H1 (cell line): Measurements from ENCODE around the gene PRKAR2A. TPM values are rescaled to one million over a fixed set of nuclear protein-coding genes. Genes with fewer than 3 reads are reported as not detected.

Experiments
- CTCF ChIA-PET: fragments of 300-600 bp; sonication (Branson Sonifier 250); formaldehyde crosslinking; loops from one replicate; lab custom pipeline; 2021; ENCODE audit not compliant: partially characterized antibody; lab: Charles Lee
- POLR2A ChIA-PET: fragments of 300-600 bp; sonication (Branson Sonifier 250); formaldehyde crosslinking; loops from one replicate; lab custom pipeline; 2021; ENCODE audit warnings: inconsistent platforms; ENCODE audit not compliant: partially characterized antibody; lab: Charles Lee
- DNase-seq, 2 experiments: peaks; one replicate each; pipeline versions ENCODE4 v3.0.0 to v3.0.0-alpha.2; 2010 to 2022; ENCODE audit warnings: low spot score in 2 of 2, low read depth in 1 of 2, mixed read lengths in 1 of 2
- FAIRE-seq: peaks from 2 replicates; lab custom pipeline; 2011; peaks lifted over from hg19 to GRCh38; lab: Jason Lieb, UNC
- H2AFZ ChIP-seq: 2 replicates; pipeline ENCODE4 v1.8.1; 2012; ENCODE audit warnings: low read length, inconsistent platforms
- H2AK5ac ChIP-seq: 2 replicates; pipeline ENCODE4 v1.6.1; 2013; ENCODE audit warnings: low read depth, low read length
- H2BK120ac ChIP-seq: replicated peaks from 2 replicates; pipeline ENCODE3; 2013; ENCODE audit warnings: low read depth, low read length, inconsistent platforms
- H2BK12ac ChIP-seq: 2 replicates; pipeline ENCODE4 v1.6.1; 2013; ENCODE audit warnings: low read depth, low read length
- H2BK15ac ChIP-seq: 2 replicates; pipeline ENCODE4 v1.6.1; 2013; ENCODE audit warnings: low read length
- H2BK20ac ChIP-seq: 2 replicates; pipeline ENCODE4 v1.6.1; 2013; ENCODE audit warnings: low read length
- H2BK5ac ChIP-seq: 2 replicates; pipeline ENCODE4 v1.6.1; 2013; ENCODE audit warnings: low read depth, low read length
- H3K14ac ChIP-seq: 2 replicates; pipeline ENCODE4 v1.6.1; 2013; ENCODE audit warnings: inconsistent platforms; ENCODE audit not compliant: insufficient read length
- H3K18ac ChIP-seq: 2 replicates; pipeline ENCODE4 v1.6.1; 2013; ENCODE audit warnings: low read length; ENCODE audit errors: extremely low read depth
- H3K23ac ChIP-seq: 2 replicates; pipeline ENCODE4 v1.6.1; 2013; ENCODE audit warnings: inconsistent platforms; ENCODE audit not compliant: insufficient read length
- H3K23me2 ChIP-seq: 2 replicates; pipeline ENCODE4 v1.6.1; 2013; ENCODE audit warnings: low read depth, low read length
- H3K27ac ChIP-seq: 2 replicates; pipeline ENCODE4 v1.6.1; 2011; ENCODE audit warnings: low read depth, low read length, inconsistent platforms
- H3K27me3 ChIP-seq, 4 experiments: replicated peaks in 1 of 4; 1 replicate in 1 of 4; 2 replicates in 3 of 4; pipeline versions ENCODE4 v1.6.1 to v1.8.1; 2011 to 2013; ENCODE audit warnings: low read length in 3 of 4, mild to moderate bottlenecking in 3 of 4, inconsistent platforms in 2 of 4, mixed read lengths in 2 of 4, moderate library complexity in 1 of 4; ENCODE audit not compliant: control insufficient read depth in 3 of 4, insufficient read depth in 3 of 4; ENCODE audit errors: extremely low read depth in 1 of 4
- H3K36me3 ChIP-seq, 4 experiments: 2 replicates each; pipeline versions ENCODE4 v1.6.1 to v1.8.1; 2011 to 2013; ENCODE audit warnings: mild to moderate bottlenecking in 4 of 4, low read length in 3 of 4, moderate library complexity in 2 of 4, control low read depth in 1 of 4, inconsistent platforms in 1 of 4; ENCODE audit not compliant: insufficient read depth in 4 of 4, control insufficient read depth in 2 of 4
- H3K4ac ChIP-seq: replicated peaks from 2 replicates; pipeline ENCODE3; 2013; ENCODE audit warnings: low read length, low read depth, mixed read lengths, inconsistent platforms; ENCODE audit not compliant: insufficient read length
- H3K4me1 ChIP-seq, 4 experiments: replicated peaks in 1 of 4; 1 replicate in 1 of 4; 2 replicates in 3 of 4; pipeline versions ENCODE4 v1.6.1 to v1.8.1; 2011 to 2013; ENCODE audit warnings: low read length in 3 of 4, inconsistent platforms in 2 of 4, mixed read lengths in 1 of 4; ENCODE audit not compliant: insufficient read depth in 4 of 4, control insufficient read depth in 3 of 4
- H3K4me2 ChIP-seq, 2 experiments: 2 replicates each; pipeline versions ENCODE4 v1.6.1 to v1.8.1; 2011 to 2013; ENCODE audit warnings: low read depth in 2 of 2, low read length in 2 of 2, control low read depth in 1 of 2, inconsistent platforms in 1 of 2, mild to moderate bottlenecking in 1 of 2; ENCODE audit not compliant: insufficient read depth in 1 of 2
- H3K4me3 ChIP-seq, 4 experiments: fragments of 200-600, 300-600 bp in 1 of 4; sonication (generic), shearing (Covaris generic), sonication (Bioruptor Twin) in 1 of 4; 2 replicates each; pipeline versions ENCODE4 v1.5.1 to v1.8.1; 2011 to 2016; ENCODE audit warnings: low read length in 4 of 4, low read depth in 3 of 4, control low read depth in 2 of 4, inconsistent platforms in 2 of 4, mild to moderate bottlenecking in 2 of 4, mixed read lengths in 1 of 4, moderate library complexity in 1 of 4; ENCODE audit not compliant: insufficient read depth in 2 of 4; ENCODE audit errors: extremely low read depth in 1 of 4
- H3K56ac ChIP-seq: replicated peaks from 2 replicates; pipeline ENCODE3; 2013; ENCODE audit warnings: low read depth, mild to moderate bottlenecking, mixed read lengths, low read length, inconsistent platforms; ENCODE audit not compliant: insufficient read length
- H3K79me1 ChIP-seq: 2 replicates; pipeline ENCODE4 v1.6.1; 2013; ENCODE audit warnings: low read depth, low read length, control low read depth
- H3K79me2 ChIP-seq, 2 experiments: 2 replicates each; pipeline versions ENCODE4 v1.6.1 to v1.8.1; 2012 to 2013; ENCODE audit warnings: low read length in 2 of 2, mild to moderate bottlenecking in 2 of 2, inconsistent platforms in 1 of 2; ENCODE audit not compliant: insufficient read depth in 2 of 2, control insufficient read depth in 1 of 2
- H3K9ac ChIP-seq, 4 experiments: replicated peaks in 1 of 4; 1 replicate in 1 of 4; 2 replicates in 3 of 4; pipeline versions ENCODE4 v1.6.1 to v1.8.1; 2011 to 2013; ENCODE audit warnings: low read depth in 3 of 4, low read length in 3 of 4, control low read depth in 2 of 4, mild to moderate bottlenecking in 2 of 4, moderate library complexity in 2 of 4, inconsistent platforms in 1 of 4; ENCODE audit errors: extremely low read depth in 1 of 4
- H3K9me3 ChIP-seq, 2 experiments: 2 replicates each; pipeline versions ENCODE4 v1.6.1 to v1.8.1; 2012 to 2013; ENCODE audit warnings: mild to moderate bottlenecking in 2 of 2, moderate library complexity in 2 of 2, control low read depth in 1 of 2, inconsistent platforms in 1 of 2, low read depth in 1 of 2, low read length in 1 of 2, mixed read lengths in 1 of 2; ENCODE audit not compliant: insufficient read depth in 2 of 2
- H4K20me1 ChIP-seq, 2 experiments: replicated peaks in 1 of 2; 2 replicates each; pipeline versions ENCODE3 to v1.8.1; 2011 to 2013; ENCODE audit warnings: inconsistent platforms in 2 of 2, low read length in 2 of 2, mild to moderate bottlenecking in 1 of 2; ENCODE audit not compliant: insufficient read depth in 2 of 2, control insufficient read depth in 1 of 2
- H4K5ac ChIP-seq: 2 replicates; pipeline ENCODE4 v1.6.1; 2013; ENCODE audit warnings: low read length, low read depth, mixed read lengths, inconsistent platforms; ENCODE audit not compliant: insufficient read length
- H4K8ac ChIP-seq: 2 replicates; pipeline ENCODE4 v1.8.0; 2013; ENCODE audit warnings: mild to moderate bottlenecking, moderate library complexity, low read length, inconsistent platforms; ENCODE audit not compliant: insufficient read depth; ENCODE audit errors: extremely low read depth
- H4K91ac ChIP-seq: replicated peaks from 2 replicates; pipeline ENCODE3; 2013; ENCODE audit warnings: low read length, mixed read lengths, inconsistent platforms; ENCODE audit not compliant: insufficient read length
- ATF2 ChIP-seq: IDR thresholded peaks from 2 replicates; pipeline ENCODE4 v1.6.1; 2012; ENCODE audit warnings: low read length, inconsistent platforms
- BCL11A ChIP-seq, 2 experiments: IDR thresholded peaks; one replicate each; pipeline ENCODE4 v1.6.1; 2011; ENCODE audit warnings: low read depth in 2 of 2, low read length in 2 of 2, mild to moderate bottlenecking in 2 of 2
- MAFK ChIP-seq: IDR thresholded peaks from 2 replicates; pipeline ENCODE4 v1.6.1; 2012; ENCODE audit warnings: low read depth, mild to moderate bottlenecking, improper control_type of control experiment, low read length
- PHF8 ChIP-seq: fragments of 200-600 bp; sonication (generic); conservative IDR thresholded peaks from 2 replicates; pipeline ENCODE4 v1.7.1; 2012; ENCODE audit warnings: low read depth, mild to moderate bottlenecking, inconsistent platforms, low read length, moderate library complexity
- TAF1 ChIP-seq: IDR thresholded peaks from 2 replicates; pipeline ENCODE4 v1.6.1; 2011; ENCODE audit warnings: mild to moderate bottlenecking, low read depth, low read length
- TAF7 ChIP-seq: optimal IDR thresholded peaks from 2 replicates; pipeline ENCODE3; 2011; ENCODE audit warnings: low read depth, mild to moderate bottlenecking, inconsistent platforms, low read length, moderate library complexity, borderline replicate concordance
- WGBS, 2 experiments: shearing (Covaris generic) in 1 of 2; methylation state at CpG; one replicate each; pipeline versions ENCODE4 v1.1.6 to v1.1.7; 2013 to 2015; ENCODE audit warnings: low lambda C conversion rate in 2 of 2, mixed read lengths in 2 of 2, inconsistent platforms in 1 of 2, low coverage in 1 of 2, missing lambda C conversion rate in 1 of 2; ENCODE audit not compliant: insufficient replicate concordance in 2 of 2, insufficient coverage in 1 of 2, insufficient read length in 1 of 2; ENCODE audit errors: extremely low coverage in 1 of 2, missing lambda C conversion rate in 1 of 2; 5-methylcytosine and 5-hydroxymethylcytosine counted together
- polyA plus RNA-seq, 7 experiments: library from polyadenylated mRNA; depleted of rRNA in 3 of 7; stranded (reverse) in 5 of 7; unstranded in 2 of 7; fragments of >200 nt in 5 of 7; fragments of 200-250 nt in 2 of 7; gene quantifications; 1 replicate in 5 of 7; 2 replicates in 1 of 7; 4 replicates in 1 of 7; pipeline versions ENCODE4 v1.2.1 to v1.2.3, GENCODE V29; 2011 to 2013; ENCODE audit warnings: missing spikeins in 2 of 7, mixed read lengths in 2 of 7
- total RNA-seq: library from RNA; stranded (reverse); fragmentation: NEBNext Ultra II Directional; extraction: Animal tissue kit (Norgen Biotek cat#: 25700); gene quantifications from 2 replicates; pipeline ENCODE4 v1.2.1, GENCODE V29; 2021
- TF ChIP-seq, protein P1 (sequence below), 3 experiments: IDR thresholded peaks; 1 replicate in 2 of 3; 2 replicates in 1 of 3; pipeline versions ENCODE4 v1.5.1 to v1.6.1; 2011; ENCODE audit warnings: low read length in 3 of 3, mild to moderate bottlenecking in 3 of 3, inconsistent platforms in 2 of 3, low read depth in 1 of 3, moderate library complexity in 1 of 3; ENCODE audit not compliant: insufficient read depth in 1 of 3; ENCODE audit errors: control extremely low read depth in 1 of 3

Gene PRKAR2A
- total and polyA plus RNA-seq, 2 of the 8 experiments (the other 6 are each of a cell fraction or from before 2014, with no cell fraction given), result 6.3 to 42.4 TPM

DNA sequence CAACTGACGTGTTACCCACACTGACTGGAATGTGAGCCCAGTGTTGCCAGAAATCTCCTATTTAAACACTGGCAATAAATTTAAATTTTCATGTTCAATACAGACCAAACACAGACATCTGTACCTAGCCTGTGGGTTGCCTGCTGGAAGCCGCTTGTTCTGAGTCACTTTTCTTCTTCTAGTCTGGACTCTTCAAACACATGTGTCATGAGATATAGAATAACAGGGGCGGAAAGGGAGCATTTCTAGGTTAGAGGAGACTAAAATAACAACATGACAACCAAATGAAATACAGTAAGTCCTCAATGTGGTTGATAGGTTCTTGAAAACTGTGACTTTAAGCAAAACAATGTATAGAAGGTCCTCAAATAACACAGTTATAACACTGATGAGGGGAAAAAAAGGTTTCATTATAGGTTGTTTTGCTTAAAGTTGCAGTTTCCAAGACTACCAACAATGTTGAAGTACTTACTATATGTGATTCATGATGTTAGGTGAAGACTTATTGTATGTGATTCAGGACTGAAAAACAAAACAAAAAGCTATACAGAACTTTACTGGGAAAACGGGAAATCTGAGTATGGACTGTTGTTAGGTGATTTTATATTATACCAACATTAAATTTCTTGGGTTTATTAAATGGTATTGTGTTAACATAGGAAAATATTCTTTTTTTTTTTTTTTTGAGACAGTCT lies 63.1 kb downstream of the PRKAR2A start:
- WGBS, 2 experiments, result 88% methylated on average over 4 of the region's 4 CpGs; no CpG with 5 or more reads in 1 of the 2 experiments
- POLR2A ChIA-PET, result no interaction called here
- no peak overlapping the region for H3K4me2 ChIP-seq
- TF ChIP-seq BCL11A (IDR thresholded peaks at IDR 0.05; ENCODE audit: low read depth in 2 of 2, low read length in 2 of 2) (no peak), TAF7 (no peak), TAF1 (no peak), MAFK (no peak), PHF8 (no peak), ATF2 (no peak)
- TF ChIP-seq, protein P1, sequence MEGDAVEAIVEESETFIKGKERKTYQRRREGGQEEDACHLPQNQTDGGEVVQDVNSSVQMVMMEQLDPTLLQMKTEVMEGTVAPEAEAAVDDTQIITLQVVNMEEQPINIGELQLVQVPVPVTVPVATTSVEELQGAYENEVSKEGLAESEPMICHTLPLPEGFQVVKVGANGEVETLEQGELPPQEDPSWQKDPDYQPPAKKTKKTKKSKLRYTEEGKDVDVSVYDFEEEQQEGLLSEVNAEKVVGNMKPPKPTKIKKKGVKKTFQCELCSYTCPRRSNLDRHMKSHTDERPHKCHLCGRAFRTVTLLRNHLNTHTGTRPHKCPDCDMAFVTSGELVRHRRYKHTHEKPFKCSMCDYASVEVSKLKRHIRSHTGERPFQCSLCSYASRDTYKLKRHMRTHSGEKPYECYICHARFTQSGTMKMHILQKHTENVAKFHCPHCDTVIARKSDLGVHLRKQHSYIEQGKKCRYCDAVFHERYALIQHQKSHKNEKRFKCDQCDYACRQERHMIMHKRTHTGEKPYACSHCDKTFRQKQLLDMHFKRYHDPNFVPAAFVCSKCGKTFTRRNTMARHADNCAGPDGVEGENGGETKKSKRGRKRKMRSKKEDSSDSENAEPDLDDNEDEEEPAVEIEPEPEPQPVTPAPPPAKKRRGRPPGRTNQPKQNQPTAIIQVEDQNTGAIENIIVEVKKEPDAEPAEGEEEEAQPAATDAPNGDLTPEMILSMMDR (IDR thresholded peaks at IDR 0.05; ENCODE audit: control extremely low read depth in 1 of 3, insufficient read depth in 1 of 3, low read depth in 1 of 3, low read length in 3 of 3), result no peak

More for the DNA sequence above, 63.1 kb downstream of the PRKAR2A start:
- H3K9ac ChIP-seq, result no peak overlapping the region
- CTCF ChIA-PET, result no interaction called here
- no peak overlapping the region for H2BK12ac ChIP-seq
- peaks cover 0 to 3% of the 10 kb centered on the region in 2 experiments for H4K20me1 ChIP-seq
- no peak overlapping the region for H2BK5ac ChIP-seq
- no peak overlapping the region for H2AK5ac ChIP-seq
- H3K9me3 ChIP-seq, result no peaks in the 10 kb centered on the region
- no peak overlapping the region for H4K5ac ChIP-seq
- H3K4me1 ChIP-seq, result no peaks in the 10 kb centered on the region
- FAIRE-seq (no peak), DNase-seq (no peak)
- H3K18ac ChIP-seq, result no peak overlapping the region
- H3K27ac ChIP-seq, result no peak overlapping the region
- no peak overlapping the region for H3K23ac ChIP-seq
- no peak overlapping the region for H2AFZ ChIP-seq
- no peak overlapping the region for H2BK20ac ChIP-seq
- H3K23me2 ChIP-seq, result no peaks in the 10 kb centered on the region
- no peaks in the 10 kb centered on the region for H3K79me2 ChIP-seq
- H4K8ac ChIP-seq, result no peak overlapping the region
- H3K14ac ChIP-seq, result no peak overlapping the region
- no peak overlapping the region for H3K4ac ChIP-seq
- no peak overlapping the region for H2BK15ac ChIP-seq
- H3K79me1 ChIP-seq, result no peaks in the 10 kb centered on the region
- H3K27me3 ChIP-seq, result no peaks in the 10 kb centered on the region
- no peak overlapping the region for H2BK120ac ChIP-seq
- H3K56ac ChIP-seq, result no peak overlapping the region
- no peak overlapping the region for H4K91ac ChIP-seq
- H3K36me3 ChIP-seq, result peaks cover 0 to 2% (median 0%) of the 10 kb centered on the region in 4 experiments; a peak in 1 of 8 replicates
- H3K4me3 ChIP-seq, result no peak overlapping the region
